HCT116 (cell line): Measurements from ENCODE around the gene GNLY. TPM values are rescaled to one million over a fixed set of nuclear protein-coding genes. Genes with fewer than 3 reads are reported as not detected.

Experiments used
- ATAC-seq: fragments of 200-7000 bp; cut with Tn5 transposase; 2 replicates; pipeline ENCODE4 v1.9.1; 2020; ENCODE audit warnings: mild to moderate bottlenecking, moderate library complexity
- BruUV-seq: library from RNA; stranded (reverse); fragments of 400-500 nt; replicated peaks from 2 replicates; lab custom pipeline; 2021; lab: Mats Ljungman, UMichigan
- CTCF ChIA-PET: fragments of 300-600 bp; sonication (Branson Sonifier 250); formaldehyde crosslinking; loops from one replicate; lab custom pipeline; 2021; ENCODE audit warnings: antibody characterized with exemption; lab: Charles Lee
- POLR2A ChIA-PET: fragments of 300-600, 350-600 bp; sonication (Branson Sonifier 250); formaldehyde crosslinking; loops from one replicate; lab custom pipeline; 2021; ENCODE audit warnings: antibody characterized with exemption; lab: Charles Lee
- RAD21 ChIA-PET, 2 experiments: fragments of 300-600 bp; sonication (Branson Sonifier 250); formaldehyde crosslinking; loops; one replicate each; lab custom pipeline; 2023; ENCODE audit warnings: low total read pairs in 2 of 2; ENCODE audit not compliant: uncharacterized antibody in 2 of 2, unreplicated experiment in 2 of 2, low non-redundant PET in 1 of 2; lab: Charles Lee
- DNase-seq: peaks from one replicate; pipeline ENCODE4 v3.0.0-alpha.2; 2010; ENCODE audit warnings: low read depth, low spot score
- H2AFZ ChIP-seq: fragments of 200-600 bp; shearing (Covaris generic), sonication (generic); 2 replicates; pipeline ENCODE4 v1.6.1; 2017; ENCODE audit warnings: low read depth, mixed run types, mixed read lengths, antibody characterized with exemption, low read length; ENCODE audit not compliant: poor library complexity, severe bottlenecking
- H3K27ac ChIP-seq: 2 replicates; pipeline ENCODE4 v1.5.1; 2012; ENCODE audit warnings: low read depth, low read length
- H3K27me3 ChIP-seq: fragments of 200-600 bp; sonication (generic); 2 replicates; pipeline ENCODE4 v1.6.1; 2016; ENCODE audit warnings: mixed run types, low read length, mixed read lengths; ENCODE audit not compliant: insufficient read depth
- H3K36me3 ChIP-seq, 2 experiments: fragments of 200-500 bp in 1 of 2; fragments of 200-600 bp in 1 of 2; sonication (Bioruptor generic) in 1 of 2; sonication (generic) in 1 of 2; 2 replicates each; pipeline versions ENCODE4 v1.5.1 to v1.6.1; 2014 to 2016; ENCODE audit warnings: low read length in 2 of 2, inconsistent platforms in 1 of 2, mixed read lengths in 1 of 2, mixed run types in 1 of 2; ENCODE audit not compliant: insufficient read depth in 2 of 2, control insufficient read depth in 1 of 2
- H3K4me1 ChIP-seq, 2 experiments: fragments of 200-600 bp in 1 of 2; sonication (generic) in 1 of 2; 2 replicates each; pipeline versions ENCODE4 v1.5.1 to v1.6.1; 2012 to 2017; ENCODE audit warnings: low read length in 2 of 2, inconsistent platforms in 1 of 2, mild to moderate bottlenecking in 1 of 2, mixed read lengths in 1 of 2, mixed run types in 1 of 2, moderate library complexity in 1 of 2; ENCODE audit not compliant: insufficient read depth in 2 of 2, control insufficient read depth in 1 of 2
- H3K4me2 ChIP-seq: fragments of 200-600 bp; sonication (generic); 2 replicates; pipeline ENCODE4 v1.6.1; 2017; ENCODE audit warnings: mixed run types, low read length, mixed read lengths
- H3K4me3 ChIP-seq, 2 experiments: fragments of 200-600 bp in 1 of 2; sonication (generic) in 1 of 2; replicated peaks in 1 of 2; 2 replicates each; pipeline ENCODE4 v1.5.1; 2011 to 2016; ENCODE audit warnings: low read length in 2 of 2, control low read depth in 1 of 2, low read depth in 1 of 2, mild to moderate bottlenecking in 1 of 2, mixed read lengths in 1 of 2, mixed run types in 1 of 2
- H3K79me2 ChIP-seq: fragments of 200-600 bp; sonication (generic); 2 replicates; pipeline ENCODE4 v1.6.1; 2017; ENCODE audit warnings: mild to moderate bottlenecking, mixed run types, low read length, moderate library complexity, mixed read lengths; ENCODE audit not compliant: insufficient read depth
- H3K9ac ChIP-seq: fragments of 200-600 bp; sonication (generic); 2 replicates; pipeline ENCODE4 v1.6.1; 2016; ENCODE audit warnings: low read length, mixed read lengths
- H3K9me2 ChIP-seq: fragments of 200-600 bp; sonication (generic), shearing (Covaris generic); 2 replicates; pipeline ENCODE4 v1.6.1; 2017; ENCODE audit warnings: mixed run types, mild to moderate bottlenecking, moderate library complexity; ENCODE audit not compliant: insufficient read depth
- H3K9me3 ChIP-seq, 2 experiments: fragments of 200-500 bp in 1 of 2; fragments of 200-600 bp in 1 of 2; sonication (Bioruptor generic) in 1 of 2; sonication (generic) in 1 of 2; 2 replicates each; pipeline ENCODE4 v1.6.1; 2014 to 2017; ENCODE audit warnings: low read length in 2 of 2, mixed read lengths in 2 of 2, inconsistent platforms in 1 of 2, low read depth in 1 of 2, mild to moderate bottlenecking in 1 of 2, mixed run types in 1 of 2, moderate library complexity in 1 of 2; ENCODE audit not compliant: control insufficient read depth in 1 of 2, insufficient read depth in 1 of 2
- H4K20me1 ChIP-seq: fragments of 200-600 bp; sonication (generic), shearing (Covaris generic); 2 replicates; pipeline ENCODE4 v1.6.1; 2017; ENCODE audit warnings: mixed run types, mild to moderate bottlenecking, moderate library complexity; ENCODE audit not compliant: insufficient read depth
- EZH2 ChIP-seq: fragments of 200-600 bp; sonication (generic); IDR thresholded peaks from 2 replicates; pipeline ENCODE4 v1.6.1; 2017; ENCODE audit warnings: antibody characterized with exemption, mixed run types
- POLR2A ChIP-seq: IDR thresholded peaks from 2 replicates; pipeline ENCODE4 v1.7.0; 2011; ENCODE audit warnings: borderline replicate concordance; ENCODE audit not compliant: insufficient read depth, insufficient read length; ENCODE audit errors: extremely low read depth
- SIN3A ChIP-seq: IDR thresholded peaks from 2 replicates; pipeline ENCODE4 v1.6.1; 2012; ENCODE audit warnings: low read depth
- TCF7L2 ChIP-seq: IDR thresholded peaks from 2 replicates; pipeline ENCODE4 v1.7.0; 2011; ENCODE audit warnings: borderline replicate concordance, inconsistent platforms; ENCODE audit not compliant: insufficient read depth, insufficient read length; ENCODE audit errors: extremely low read depth
- YY1 ChIP-seq: IDR thresholded peaks from 2 replicates; pipeline ENCODE4 v1.6.1; 2011; ENCODE audit warnings: low read length, low read depth, moderate library complexity, mild to moderate bottlenecking; ENCODE audit not compliant: insufficient replicate concordance; ENCODE audit errors: extremely low read depth
- intact Hi-C: fragments of 100-400 bp; cut with micrococcal nuclease; formaldehyde crosslinking; loops from 2 replicates; pipeline ENCODE4 v1.10.0; 2022
- total RNA-seq: library from RNA; stranded (reverse); gene quantifications from one replicate; pipeline ENCODE4 v1.2.1, GENCODE V29; 2021; ENCODE audit not compliant: unreplicated experiment
- TF ChIP-seq, protein P1 (sequence below), 3 experiments: fragments of 200-600 bp in 1 of 3; sonication (generic) in 1 of 3; IDR thresholded peaks in 2 of 3; conservative IDR thresholded peaks in 1 of 3; 2 replicates each; pipeline ENCODE4 v1.5.1; 2012 to 2017; ENCODE audit warnings: low read depth in 2 of 3, low read length in 2 of 3, antibody characterized with exemption in 1 of 3, borderline replicate concordance in 1 of 3, control low read depth in 1 of 3, mild to moderate bottlenecking in 1 of 3, mixed read lengths in 1 of 3, mixed run types in 1 of 3, moderate library complexity in 1 of 3; ENCODE audit not compliant: insufficient read depth in 1 of 3
- TF ChIP-seq, protein P2 (sequence below): IDR thresholded peaks from 2 replicates; pipeline ENCODE4 v1.6.1; 2011; ENCODE audit warnings: mild to moderate bottlenecking, low read length, moderate library complexity; ENCODE audit not compliant: insufficient replicate concordance; ENCODE audit errors: extremely low read depth

GNLY gene
- total RNA-seq, 1 experiment from 2014 or later, result 0.74 TPM

DNA sequence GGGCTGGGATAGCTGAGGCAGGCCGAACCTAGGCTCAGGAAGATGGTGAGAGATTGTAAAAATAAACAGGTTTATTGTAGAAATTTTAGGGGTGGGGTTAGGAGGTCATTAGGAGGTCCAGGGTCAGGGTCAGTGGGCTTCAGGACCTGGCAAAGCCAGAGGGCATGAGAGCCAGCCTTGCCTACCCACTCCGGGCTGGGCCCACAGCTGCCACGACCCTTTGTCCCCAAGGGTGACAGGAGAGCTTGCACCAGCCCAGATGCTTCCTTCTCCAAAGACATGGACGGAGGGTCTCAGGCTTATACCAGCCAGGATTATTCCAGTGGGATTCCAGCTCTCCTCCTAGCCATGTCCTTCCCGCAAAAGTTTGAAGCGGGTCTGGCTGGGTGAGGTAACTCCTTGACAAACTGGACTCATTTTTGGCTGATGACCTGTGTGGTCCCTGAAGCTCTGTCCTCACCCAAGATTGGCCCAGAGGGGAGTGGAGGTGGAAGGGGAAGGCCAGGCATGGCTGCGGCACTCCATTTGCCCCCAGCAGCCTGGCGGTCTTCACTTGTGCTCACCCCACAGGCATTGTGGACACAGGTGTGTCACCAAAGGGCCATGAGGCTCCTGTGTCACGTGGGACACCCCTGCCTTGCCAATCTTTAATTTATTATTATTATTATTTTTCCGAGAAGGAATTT lies 35.8 kb downstream of the GNLY start:
- H3K4me1 ChIP-seq, result peaks cover 2 to 8% of the 10 kb centered on the region in 2 experiments; a peak in 2 of 4 replicates
- DNase-seq (no peak), ATAC-seq (no peak)
- H4K20me1 ChIP-seq, result no peaks in the 10 kb centered on the region
- POLR2A ChIA-PET, result no interaction called here
- RAD21 ChIA-PET, result interaction anchor here in 1 of 2 experiments (2.2 kb wide), 1 partner anchor 84 kb away, joined by 19 read pairs; no protein-coding TSS in a partner anchor
- H3K79me2 ChIP-seq, result no peaks in the 10 kb centered on the region
- H3K9me2 ChIP-seq, result no peaks in the 10 kb centered on the region
- no peak overlapping the region for H3K4me2 ChIP-seq
- intact Hi-C loops, result loop anchor here (1.0 to 10.0 kb wide), 3 partner anchors 84 to 355 kb away; no protein-coding TSS in a partner anchor
- no peak overlapping the region for H2AFZ ChIP-seq
- 0 out of 2 replicates have a peak, but pooled peaks cover 3% of the 10 kb centered on the region for H3K27me3 ChIP-seq
- H3K9ac ChIP-seq, result no peak overlapping the region
- CTCF ChIA-PET, result interaction anchor here (1.8 to 2.5 kb wide), 2 partner anchors 70 to 83 kb away, joined by 10 to 55 read pairs; no protein-coding TSS in a partner anchor
- H3K4me3 ChIP-seq, result no peak overlapping the region
- no peaks in the 10 kb centered on the region for H3K36me3 ChIP-seq
- H3K9me3 ChIP-seq, result no peaks in the 10 kb centered on the region
- no TSS peak for BruUV-seq
- TF ChIP-seq POLR2A (no peak), EZH2 (no peak), YY1 (no peak), SIN3A (no peak), TCF7L2 (no peak)
- TF ChIP-seq, protein P1, sequence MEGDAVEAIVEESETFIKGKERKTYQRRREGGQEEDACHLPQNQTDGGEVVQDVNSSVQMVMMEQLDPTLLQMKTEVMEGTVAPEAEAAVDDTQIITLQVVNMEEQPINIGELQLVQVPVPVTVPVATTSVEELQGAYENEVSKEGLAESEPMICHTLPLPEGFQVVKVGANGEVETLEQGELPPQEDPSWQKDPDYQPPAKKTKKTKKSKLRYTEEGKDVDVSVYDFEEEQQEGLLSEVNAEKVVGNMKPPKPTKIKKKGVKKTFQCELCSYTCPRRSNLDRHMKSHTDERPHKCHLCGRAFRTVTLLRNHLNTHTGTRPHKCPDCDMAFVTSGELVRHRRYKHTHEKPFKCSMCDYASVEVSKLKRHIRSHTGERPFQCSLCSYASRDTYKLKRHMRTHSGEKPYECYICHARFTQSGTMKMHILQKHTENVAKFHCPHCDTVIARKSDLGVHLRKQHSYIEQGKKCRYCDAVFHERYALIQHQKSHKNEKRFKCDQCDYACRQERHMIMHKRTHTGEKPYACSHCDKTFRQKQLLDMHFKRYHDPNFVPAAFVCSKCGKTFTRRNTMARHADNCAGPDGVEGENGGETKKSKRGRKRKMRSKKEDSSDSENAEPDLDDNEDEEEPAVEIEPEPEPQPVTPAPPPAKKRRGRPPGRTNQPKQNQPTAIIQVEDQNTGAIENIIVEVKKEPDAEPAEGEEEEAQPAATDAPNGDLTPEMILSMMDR (IDR thresholded peaks at IDR 0.05 in 2 of 3, conservative IDR thresholded peaks at IDR 0.05 in 1 of 3; ENCODE audit: borderline replicate concordance in 1 of 3, insufficient read depth in 1 of 3, low read depth in 2 of 3, low read length in 2 of 3), result no peak
- TF ChIP-seq, protein P2, sequence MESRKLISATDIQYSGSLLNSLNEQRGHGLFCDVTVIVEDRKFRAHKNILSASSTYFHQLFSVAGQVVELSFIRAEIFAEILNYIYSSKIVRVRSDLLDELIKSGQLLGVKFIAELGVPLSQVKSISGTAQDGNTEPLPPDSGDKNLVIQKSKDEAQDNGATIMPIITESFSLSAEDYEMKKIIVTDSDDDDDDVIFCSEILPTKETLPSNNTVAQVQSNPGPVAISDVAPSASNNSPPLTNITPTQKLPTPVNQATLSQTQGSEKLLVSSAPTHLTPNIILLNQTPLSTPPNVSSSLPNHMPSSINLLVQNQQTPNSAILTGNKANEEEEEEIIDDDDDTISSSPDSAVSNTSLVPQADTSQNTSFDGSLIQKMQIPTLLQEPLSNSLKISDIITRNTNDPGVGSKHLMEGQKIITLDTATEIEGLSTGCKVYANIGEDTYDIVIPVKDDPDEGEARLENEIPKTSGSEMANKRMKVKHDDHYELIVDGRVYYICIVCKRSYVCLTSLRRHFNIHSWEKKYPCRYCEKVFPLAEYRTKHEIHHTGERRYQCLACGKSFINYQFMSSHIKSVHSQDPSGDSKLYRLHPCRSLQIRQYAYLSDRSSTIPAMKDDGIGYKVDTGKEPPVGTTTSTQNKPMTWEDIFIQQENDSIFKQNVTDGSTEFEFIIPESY, result no peak
- H3K27ac ChIP-seq, result no peak overlapping the region
